ENCODE data around the gene ZC3H8.

- TF ChIP-seq POLR2A (IDR thresholded peaks at IDR 0.05) (no peak), CTCF (IDR thresholded peaks at IDR 0.05) (no peak)
Observed at GRCh38 chr2:112162341-112162740, 92.5 kb downstream of the ZC3H8 start.

Data from testis (tissue), 2 donors.